ENCODE measurements around the gene WDR33.

- no peak for TF ChIP-seq CTCF (IDR thresholded peaks at IDR 0.05)
- no peak for TF ChIP-seq POLR2A (IDR thresholded peaks at IDR 0.05)
These were observed 108.5 kb downstream of the WDR33 start for GRCh38 chr2:127702395-127703009.

Data from right lobe of liver (tissue), 4 donors.